Renal pelvis (tissue), 4 donors: ENCODE results near the gene CTSK. TPM values are rescaled to one million over a fixed set of nuclear protein-coding genes. Genes with fewer than 3 reads are reported as not detected.

Experiments used
- DNase-seq: peaks from one replicate; pipeline ENCODE4 v3.0.0-alpha.2; 2013
- polyA plus RNA-seq, 3 donors: library from polyadenylated mRNA; unstranded; fragments of 120-200 nt; gene quantifications; one replicate each; pipeline ENCODE4 v1.2.1, GENCODE V29; 2013; ENCODE audit not compliant: insufficient read length in 3 of 3

CTSK gene
- polyA plus RNA-seq, 3 donors, result 22.6 to 26.2 (median 23.5) TPM

DNA sequence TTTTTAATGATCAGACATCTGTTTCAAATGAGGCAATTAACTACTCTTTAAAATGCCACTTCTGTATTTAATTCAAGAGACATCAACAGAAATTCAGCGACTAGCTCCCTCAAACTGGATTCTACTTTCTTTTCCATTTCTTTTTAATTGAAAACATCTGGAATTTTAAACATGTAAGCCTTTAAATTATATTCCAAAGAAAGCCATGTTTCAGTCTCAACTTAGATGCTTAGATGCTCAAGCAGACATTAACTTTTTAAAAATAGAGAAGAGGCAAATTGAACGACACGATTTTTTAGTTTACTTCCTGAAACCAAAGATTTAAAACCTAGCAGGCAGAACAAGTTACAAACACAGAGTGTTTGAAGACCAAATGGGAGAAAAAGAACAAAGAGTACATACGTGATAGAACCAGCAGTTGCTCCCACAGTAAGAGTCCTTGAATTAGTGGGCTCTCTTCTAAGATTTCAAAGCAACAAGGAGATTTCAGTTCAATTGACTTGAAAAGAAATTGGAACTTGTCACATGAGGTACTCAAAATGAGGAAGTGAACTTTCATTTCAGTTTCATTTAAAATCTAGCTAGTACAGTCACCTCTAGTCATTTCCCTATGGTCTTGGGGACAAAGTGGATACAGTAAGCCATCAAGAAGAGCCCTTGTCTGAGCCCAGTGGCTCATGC, 42.6 kb downstream of the CTSK start, which contains the start of gene CTSS:
Gene CTSS, minus strand, starts transcription at position 483 of the 681 bp plus-strand sequence. CDS start 1,015 bp downstream, outside the sequence.
- no peak for DNase-seq

DNA sequence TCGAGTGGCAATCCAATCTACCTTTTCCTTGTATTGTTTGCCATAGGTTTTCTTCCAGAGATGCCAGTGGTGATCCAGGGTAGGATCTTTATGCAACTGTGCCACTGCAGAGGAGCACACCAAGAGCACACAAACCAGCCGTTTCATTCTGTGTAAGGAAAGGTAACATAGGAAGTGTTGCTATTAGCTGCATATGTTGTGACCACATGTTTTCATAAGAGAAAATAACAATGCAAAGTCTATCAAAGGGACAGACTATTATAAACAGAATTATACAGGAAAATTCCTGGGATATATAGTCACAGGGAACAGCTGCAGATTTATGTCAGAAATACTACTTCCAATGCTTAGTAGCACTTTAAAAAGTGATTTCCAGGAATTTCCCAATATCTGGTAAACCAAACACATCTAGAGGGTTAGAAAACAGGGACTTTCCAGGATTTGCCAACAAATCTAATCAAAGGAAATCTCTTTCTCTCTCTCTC, 43.4 kb downstream of the CTSK start:
- DNase-seq, result no peak

DNA sequence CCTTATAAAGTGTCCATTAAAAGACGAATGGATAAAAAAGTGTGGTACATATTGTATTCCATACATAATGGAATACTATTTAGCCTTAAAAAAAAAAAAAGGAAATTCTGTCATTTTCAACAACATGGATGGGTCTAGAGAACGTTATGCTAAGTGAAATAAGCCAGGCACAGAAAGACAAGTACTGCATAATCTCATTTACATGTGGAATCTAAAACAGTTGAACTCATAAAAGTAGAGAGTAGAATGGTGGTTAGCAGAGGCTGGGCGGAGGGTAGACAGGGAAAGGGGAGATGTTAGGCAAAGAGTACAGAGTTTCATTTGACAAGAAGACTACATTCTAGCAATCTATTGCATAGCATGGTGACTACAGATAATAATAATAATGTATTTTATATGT, 45.0 kb downstream of the CTSK start:
- DNase-seq, result no peak

DNA sequence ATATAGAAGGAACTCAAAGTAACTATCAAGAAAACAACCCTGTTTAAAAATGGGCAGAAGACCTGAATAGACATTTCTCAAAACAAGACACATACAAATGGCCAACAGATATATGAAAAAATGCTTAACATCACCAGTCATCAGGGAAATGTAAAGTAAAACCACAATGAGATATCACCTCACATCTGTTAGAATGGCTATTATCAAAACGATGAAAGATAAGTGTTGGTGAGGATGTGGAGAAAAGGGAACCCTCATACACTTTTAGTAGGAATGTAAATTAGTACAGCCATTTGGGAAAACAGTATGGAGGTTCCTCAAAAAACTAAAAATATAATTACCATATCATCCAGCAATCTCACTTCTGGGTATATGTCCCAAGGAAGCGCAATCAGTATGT, 45.5 kb downstream of the CTSK start:
- no peak for DNase-seq

DNA sequence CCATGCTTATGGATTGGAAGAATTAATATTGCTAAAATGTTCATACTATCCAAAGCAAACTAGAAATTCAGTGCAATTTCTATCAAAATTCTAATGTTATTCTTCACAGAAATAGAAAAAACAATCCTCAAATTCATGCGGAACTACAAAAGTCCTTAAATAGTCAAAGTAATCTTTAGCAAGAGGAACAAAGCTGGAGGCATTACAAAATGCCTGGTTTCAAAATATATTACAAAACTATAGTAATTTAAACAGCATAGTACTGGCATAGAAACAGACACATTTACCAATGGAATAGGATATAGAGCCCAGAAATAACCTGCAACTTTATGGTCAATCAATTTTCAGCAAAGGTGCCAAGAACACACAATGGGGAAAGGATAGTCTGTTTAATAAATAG, 46.3 kb downstream of the CTSK start:
- DNase-seq, result no peak

DNA sequence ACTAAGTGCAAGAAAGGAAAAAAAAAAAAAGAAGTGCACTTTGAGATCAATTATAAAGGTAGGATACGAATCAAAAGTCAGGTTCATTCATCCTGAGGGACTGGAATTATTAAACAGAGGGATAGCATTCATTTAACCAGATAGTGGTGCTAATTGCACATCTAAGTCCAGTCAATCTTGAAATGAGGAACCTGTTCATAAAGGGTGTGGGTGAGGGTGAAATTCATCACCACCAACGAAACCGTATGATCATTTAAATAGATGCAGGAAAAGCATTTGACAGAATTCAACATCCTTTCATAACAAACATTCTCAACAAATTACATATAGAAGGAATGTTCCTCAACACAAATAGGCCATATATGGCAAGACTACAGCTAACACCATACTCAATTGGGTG, 48.0 kb downstream of the CTSK start:
- DNase-seq, result no peak

DNA sequence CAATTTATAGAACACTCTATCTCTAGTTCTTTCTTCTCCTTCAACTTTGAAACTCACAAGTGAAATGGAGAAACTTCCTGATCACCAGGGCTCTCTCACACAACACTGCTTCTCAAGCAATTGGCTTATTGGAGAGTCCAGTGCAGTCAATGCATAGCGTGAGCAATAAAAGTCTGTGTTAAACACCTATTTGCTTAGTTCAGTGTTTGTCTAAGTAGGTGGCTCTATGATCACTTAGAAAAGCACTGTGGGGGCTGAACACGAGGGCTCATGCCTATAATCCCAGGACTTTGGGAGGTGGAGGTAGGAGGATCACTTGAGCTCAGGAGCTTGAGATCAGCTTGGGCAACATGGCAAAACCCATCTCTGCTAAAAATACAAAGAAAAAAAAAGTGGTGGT, 54.6 kb downstream of the CTSK start:
- no peak for DNase-seq

DNA sequence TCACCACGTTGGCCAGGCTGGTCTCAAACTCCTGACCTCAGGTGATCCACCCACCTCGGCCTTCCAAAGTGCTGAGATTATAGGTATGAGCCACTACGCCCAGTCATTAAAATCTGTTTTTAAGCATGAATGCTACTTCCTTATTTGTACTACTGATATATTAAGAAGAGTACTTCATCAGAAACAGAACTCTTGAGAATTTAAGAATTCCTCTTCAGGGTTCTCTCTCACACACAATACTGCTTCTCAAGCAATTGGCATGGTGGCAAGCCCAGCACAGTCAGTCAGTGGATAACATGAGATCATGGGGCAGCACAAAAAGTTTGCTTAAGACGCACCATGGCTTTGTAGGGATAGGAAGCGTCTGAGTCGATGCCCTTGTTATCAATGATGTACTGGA, 56.6 kb downstream of the CTSK start:
- no peak for DNase-seq

DNA sequence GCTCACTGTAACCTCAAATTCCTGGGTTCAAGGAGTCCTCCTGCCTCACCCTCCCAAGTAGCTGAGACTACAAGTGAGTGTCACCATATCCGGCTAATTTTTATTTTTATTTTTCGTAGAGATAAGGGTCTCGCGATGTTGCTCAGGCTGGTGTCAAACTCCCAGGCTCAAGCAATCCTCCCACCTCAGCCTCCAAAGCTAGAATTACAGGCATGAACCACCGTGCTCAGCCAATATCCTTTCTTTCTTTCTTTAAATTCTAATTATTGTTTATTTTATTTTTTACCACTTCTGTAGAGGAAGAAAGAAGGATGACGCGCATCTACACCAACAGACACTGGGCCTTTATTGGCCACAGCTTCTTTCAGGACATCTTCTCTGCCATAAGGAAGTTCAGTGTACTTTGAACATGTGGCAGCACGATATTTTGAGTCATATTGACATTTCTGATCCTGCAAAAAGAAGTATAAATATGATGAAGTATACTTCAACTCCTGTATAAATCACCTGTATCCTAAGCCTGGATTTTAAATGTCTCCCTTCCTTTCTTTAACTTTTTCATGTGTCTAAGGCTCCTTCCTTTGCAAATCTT, 58.2 kb downstream of the CTSK start:
- DNase-seq, result no peak

DNA sequence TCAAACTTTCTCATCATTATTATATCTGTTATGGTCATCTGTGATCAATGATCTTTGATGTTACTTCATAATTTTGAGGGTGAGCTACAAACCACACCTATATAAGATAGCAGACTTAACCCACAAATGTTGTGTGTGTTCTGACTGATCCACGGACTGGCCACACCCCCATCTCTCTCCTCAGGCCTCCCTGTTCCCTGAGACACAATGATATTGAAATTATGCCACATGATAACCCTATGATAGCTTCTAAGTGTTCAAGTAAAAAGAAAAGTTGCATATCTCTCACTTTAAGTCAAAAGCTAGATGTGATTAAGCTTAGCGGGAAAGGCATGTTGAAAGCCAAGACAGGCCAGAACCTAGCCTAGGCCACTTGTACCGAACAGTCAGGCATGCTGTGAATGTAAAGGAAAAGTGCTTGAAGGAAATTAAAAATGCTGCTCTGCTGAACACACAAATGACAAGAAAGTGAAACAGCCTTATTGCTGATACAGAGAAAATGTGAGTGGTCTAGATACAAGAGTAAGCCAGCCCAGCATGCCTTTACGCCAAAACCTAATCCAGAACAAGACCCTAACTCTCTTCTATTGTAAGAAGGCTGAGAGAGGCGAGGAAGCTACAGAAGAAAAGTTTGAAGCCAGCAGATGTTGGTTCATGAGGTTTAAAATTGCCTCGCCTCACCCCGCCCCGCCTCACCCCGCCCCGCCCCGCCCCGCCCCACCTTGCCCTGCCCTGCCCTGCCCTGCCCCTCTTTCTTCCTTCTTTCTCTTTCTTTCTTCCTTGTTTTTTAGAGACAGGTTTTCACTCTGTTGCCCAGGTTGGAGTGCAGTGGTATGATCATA, 59.0 kb downstream of the CTSK start:
- DNase-seq, result no peak

Other genes with a start within 250 kb of the CTSK start
- 100 to 1,000 TPM; 149 to 153 (median 150) TPM for gene MCL1, start 228.7 kb downstream of the CTSK start, polyA plus RNA-seq
- 100 to 1,000 TPM; 224 to 247 (median 227) TPM for gene ENSA, start 178.6 kb downstream of the CTSK start, polyA plus RNA-seq
- gene GOLPH3L, start 111.1 kb downstream of the CTSK start, polyA plus RNA-seq, result 10 to 100 TPM; 36.2 to 43.7 (median 37.5) TPM
- not detected for gene HORMAD1, start 87.4 kb downstream of the CTSK start, polyA plus RNA-seq
- 10 to 100 TPM in 2 of 3 donors, 1 to 10 TPM in 1; 7.4 to 11.2 (median 11.0) TPM for gene CTSS, start 42.5 kb downstream of the CTSK start, polyA plus RNA-seq
- gene ARNT, start 68.3 kb upstream of the CTSK start, polyA plus RNA-seq, result 10 to 100 TPM; 49.5 to 65.4 (median 54.8) TPM
- under 1 TPM in 1 of 3 donors, not detected in 2; 0.27 TPM for gene CTXND2, start 78.9 kb upstream of the CTSK start, polyA plus RNA-seq
- 10 to 100 TPM; 69.0 to 96.6 (median 92.2) TPM for gene SETDB1, start 118.1 kb upstream of the CTSK start, polyA plus RNA-seq
- gene CERS2, start 166.6 kb upstream of the CTSK start, polyA plus RNA-seq, result 100 to 1,000 TPM; 300 to 329 (median 318) TPM
- 10 to 100 TPM; 12.8 to 23.1 (median 17.9) TPM for gene ANXA9, start 174.0 kb upstream of the CTSK start, polyA plus RNA-seq
- gene MINDY1, start 198.6 kb upstream of the CTSK start, polyA plus RNA-seq, result 10 to 100 TPM; 39.6 to 57.0 (median 54.9) TPM
- 10 to 100 TPM; 41.9 to 45.8 (median 43.7) TPM for gene PRUNE1, start 200.2 kb upstream of the CTSK start, polyA plus RNA-seq
- gene BNIPL, start 228.3 kb upstream of the CTSK start, polyA plus RNA-seq, result 1 to 10 TPM; 1.9 to 5.9 (median 4.6) TPM
- 10 to 100 TPM; 10.2 to 14.1 (median 11.8) TPM for gene C1orf56, start 239.5 kb upstream of the CTSK start, polyA plus RNA-seq